Measurements from ENCODE around the gene EMC10.

DNA sequence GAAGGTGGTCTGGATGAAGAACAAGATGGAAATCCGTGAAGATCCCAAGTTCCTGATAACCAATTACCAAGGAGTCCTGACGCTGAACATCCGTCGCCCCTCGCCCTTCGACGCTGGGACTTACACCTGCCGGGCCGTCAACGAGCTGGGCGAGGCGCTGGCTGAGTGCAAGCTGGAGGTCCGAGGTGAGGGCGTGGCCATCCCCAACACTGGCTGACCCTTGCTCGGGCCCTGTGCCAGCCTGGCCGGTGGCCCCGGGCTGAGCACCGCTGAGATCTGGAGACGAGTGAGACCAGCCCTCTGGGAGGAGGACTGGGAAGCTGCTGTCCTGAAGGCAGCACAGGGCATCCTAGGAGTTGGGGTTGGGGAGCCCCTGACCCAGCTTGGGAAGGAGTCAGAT is 12.0 kb upstream of the EMC10 start:
- TF ChIP-seq, protein P1, sequence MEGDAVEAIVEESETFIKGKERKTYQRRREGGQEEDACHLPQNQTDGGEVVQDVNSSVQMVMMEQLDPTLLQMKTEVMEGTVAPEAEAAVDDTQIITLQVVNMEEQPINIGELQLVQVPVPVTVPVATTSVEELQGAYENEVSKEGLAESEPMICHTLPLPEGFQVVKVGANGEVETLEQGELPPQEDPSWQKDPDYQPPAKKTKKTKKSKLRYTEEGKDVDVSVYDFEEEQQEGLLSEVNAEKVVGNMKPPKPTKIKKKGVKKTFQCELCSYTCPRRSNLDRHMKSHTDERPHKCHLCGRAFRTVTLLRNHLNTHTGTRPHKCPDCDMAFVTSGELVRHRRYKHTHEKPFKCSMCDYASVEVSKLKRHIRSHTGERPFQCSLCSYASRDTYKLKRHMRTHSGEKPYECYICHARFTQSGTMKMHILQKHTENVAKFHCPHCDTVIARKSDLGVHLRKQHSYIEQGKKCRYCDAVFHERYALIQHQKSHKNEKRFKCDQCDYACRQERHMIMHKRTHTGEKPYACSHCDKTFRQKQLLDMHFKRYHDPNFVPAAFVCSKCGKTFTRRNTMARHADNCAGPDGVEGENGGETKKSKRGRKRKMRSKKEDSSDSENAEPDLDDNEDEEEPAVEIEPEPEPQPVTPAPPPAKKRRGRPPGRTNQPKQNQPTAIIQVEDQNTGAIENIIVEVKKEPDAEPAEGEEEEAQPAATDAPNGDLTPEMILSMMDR (IDR thresholded peaks at IDR 0.05) = no peak
- TF ChIP-seq, protein P2, sequence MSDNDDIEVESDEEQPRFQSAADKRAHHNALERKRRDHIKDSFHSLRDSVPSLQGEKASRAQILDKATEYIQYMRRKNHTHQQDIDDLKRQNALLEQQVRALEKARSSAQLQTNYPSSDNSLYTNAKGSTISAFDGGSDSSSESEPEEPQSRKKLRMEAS (IDR thresholded peaks at IDR 0.05; ENCODE audit: low read depth) = no peak
- TF ChIP-seq EP300 (IDR thresholded peaks at IDR 0.05; ENCODE audit: borderline replicate concordance in 1 of 2, low read depth in 1 of 2, low read length in 1 of 2) (no peak), SMC3 (IDR thresholded peaks at IDR 0.05; ENCODE audit: low read depth, low read length) (no peak), RAD21 (IDR thresholded peaks at IDR 0.05; ENCODE audit: low read length) (no peak), GABPA (IDR thresholded peaks at IDR 0.05; ENCODE audit: low read depth) (no peak), JUND (IDR thresholded peaks at IDR 0.05) (no peak), ELF1 (IDR thresholded peaks at IDR 0.05) (no peak), SIN3A (IDR thresholded peaks at IDR 0.05; ENCODE audit: borderline replicate concordance, low read depth, low read length) (no peak), EZH2phosphoT487 (IDR thresholded peaks at IDR 0.05; ENCODE audit: borderline replicate concordance, low read depth) (no peak)
- TF ChIP-seq, protein P3, sequence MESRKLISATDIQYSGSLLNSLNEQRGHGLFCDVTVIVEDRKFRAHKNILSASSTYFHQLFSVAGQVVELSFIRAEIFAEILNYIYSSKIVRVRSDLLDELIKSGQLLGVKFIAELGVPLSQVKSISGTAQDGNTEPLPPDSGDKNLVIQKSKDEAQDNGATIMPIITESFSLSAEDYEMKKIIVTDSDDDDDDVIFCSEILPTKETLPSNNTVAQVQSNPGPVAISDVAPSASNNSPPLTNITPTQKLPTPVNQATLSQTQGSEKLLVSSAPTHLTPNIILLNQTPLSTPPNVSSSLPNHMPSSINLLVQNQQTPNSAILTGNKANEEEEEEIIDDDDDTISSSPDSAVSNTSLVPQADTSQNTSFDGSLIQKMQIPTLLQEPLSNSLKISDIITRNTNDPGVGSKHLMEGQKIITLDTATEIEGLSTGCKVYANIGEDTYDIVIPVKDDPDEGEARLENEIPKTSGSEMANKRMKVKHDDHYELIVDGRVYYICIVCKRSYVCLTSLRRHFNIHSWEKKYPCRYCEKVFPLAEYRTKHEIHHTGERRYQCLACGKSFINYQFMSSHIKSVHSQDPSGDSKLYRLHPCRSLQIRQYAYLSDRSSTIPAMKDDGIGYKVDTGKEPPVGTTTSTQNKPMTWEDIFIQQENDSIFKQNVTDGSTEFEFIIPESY (IDR thresholded peaks at IDR 0.05; ENCODE audit: borderline replicate concordance, low read depth) = no peak

Measured in SK-N-SH (cell line).